PC-3 (cell line): ENCODE measurements around the gene UNC93B1. TPM values are rescaled to one million over a fixed set of nuclear protein-coding genes. Genes with fewer than 3 reads are reported as not detected.

ENCODE experiments used
- ATAC-seq: fragments of 200-7000 bp; cut with Tn5 transposase; 2 replicates; pipeline ENCODE4 v1.9.1; 2020; ENCODE audit warnings: mild to moderate bottlenecking, moderate library complexity
- BruUV-seq: library from RNA; stranded (reverse); fragments of 400-500 nt; replicated peaks from 2 replicates; lab custom pipeline; 2021; lab: Mats Ljungman, UMichigan
- CTCF ChIA-PET: fragments of 300-600 bp; sonication (Branson Sonifier 250); formaldehyde crosslinking; loops from one replicate; lab custom pipeline; 2022; ENCODE audit warnings: antibody characterized with exemption; lab: Charles Lee
- POLR2A ChIA-PET: fragments of 300-600 bp; sonication (Branson Sonifier 250); formaldehyde crosslinking; loops from one replicate; lab custom pipeline; 2022; ENCODE audit warnings: antibody characterized with exemption; ENCODE audit not compliant: unreplicated experiment; lab: Charles Lee
- DNase-seq: peaks from one replicate; pipeline ENCODE4 v3.0.0-alpha.2; 2015
- H2AFZ ChIP-seq: fragments of 300-600 bp; sonication (generic); 2 replicates; pipeline ENCODE4 v1.6.0; 2016; ENCODE audit warnings: antibody characterized with exemption, low read length
- H3F3A ChIP-seq: fragments of 300-600 bp; sonication (generic); one replicate; pipeline ENCODE4 v1.6.0; 2017; ENCODE audit warnings: antibody characterized with exemption, low read length, control low read depth, mild to moderate bottlenecking; ENCODE audit not compliant: unreplicated experiment
- H3K27ac ChIP-seq: fragments of 300-600 bp; sonication (generic); 2 replicates; pipeline ENCODE4 v1.5.1; 2016; ENCODE audit warnings: mild to moderate bottlenecking, low read length
- H3K27me3 ChIP-seq: fragments of 300-600 bp; sonication (generic); 2 replicates; pipeline ENCODE4 v1.6.1; 2016; ENCODE audit warnings: low read length, mixed read lengths
- H3K36me3 ChIP-seq: fragments of 300-600 bp; sonication (generic); 2 replicates; pipeline ENCODE4 v1.6.1; 2016; ENCODE audit warnings: low read depth, mixed run types, low read length, mixed read lengths
- H3K4me1 ChIP-seq: fragments of 300-600 bp; sonication (generic); 2 replicates; pipeline ENCODE4 v1.5.1; 2016; ENCODE audit warnings: low read length; ENCODE audit not compliant: insufficient read depth
- H3K4me2 ChIP-seq: fragments of 300-600 bp; sonication (generic); 2 replicates; pipeline ENCODE4 v1.6.0; 2016; ENCODE audit warnings: low read length
- H3K4me3 ChIP-seq: fragments of 300-600 bp; sonication (generic); 2 replicates; pipeline ENCODE4 v1.5.1; 2016; ENCODE audit warnings: mild to moderate bottlenecking, low read length, mixed read lengths
- H3K79me2 ChIP-seq: fragments of 300-600 bp; sonication (generic); 2 replicates; pipeline ENCODE4 v1.6.1; 2017; ENCODE audit warnings: low read length, mixed read lengths
- H3K9ac ChIP-seq: fragments of 300-600 bp; sonication (generic); 2 replicates; pipeline ENCODE4 v1.6.0; 2016; ENCODE audit warnings: mild to moderate bottlenecking, low read length
- H3K9me2 ChIP-seq: fragments of 300-600 bp; sonication (generic); replicated peaks from 2 replicates; pipeline ENCODE4 v1.6.1; 2016; ENCODE audit warnings: mixed run types, low read length, mixed read lengths
- H3K9me3 ChIP-seq: fragments of 300-600 bp; sonication (generic); 2 replicates; pipeline ENCODE4 v1.6.1; 2016; ENCODE audit warnings: low read length, mixed read lengths
- H4K20me1 ChIP-seq: fragments of 300-600 bp; sonication (generic); 2 replicates; pipeline ENCODE4 v1.6.1; 2016; ENCODE audit warnings: low read length, mixed read lengths
- CTCF ChIP-seq: fragments of 300-600 bp; sonication (generic); conservative IDR thresholded peaks from 2 replicates; pipeline ENCODE4 v1.5.1; 2017; ENCODE audit warnings: antibody characterized with exemption, low read depth, mild to moderate bottlenecking, low read length
- EZH2 ChIP-seq: fragments of 300-600 bp; sonication (generic); IDR thresholded peaks from one replicate; pipeline ENCODE4 v1.6.1; 2017; ENCODE audit warnings: antibody characterized with exemption, mild to moderate bottlenecking, low read length; ENCODE audit not compliant: unreplicated experiment
- EZH2phosphoT487 ChIP-seq: fragments of 300-600 bp; sonication (generic); IDR thresholded peaks from 2 replicates; pipeline ENCODE4 v1.6.1; 2018; ENCODE audit warnings: mild to moderate bottlenecking, antibody characterized with exemption, low read length, borderline replicate concordance
- intact Hi-C: fragments of 100-400 bp; cut with micrococcal nuclease; formaldehyde crosslinking; loops from 2 replicates; pipeline ENCODE4 v1.9.0; 2023
- total RNA-seq: library from RNA; depleted of rRNA; stranded (reverse); fragments of >200 nt; gene quantifications from 2 replicates; pipeline ENCODE4 v1.2.3, GENCODE V29; 2014

Gene UNC93B1
- total RNA-seq, 1 experiment from 2014 or later = 66.8 TPM

DNA sequence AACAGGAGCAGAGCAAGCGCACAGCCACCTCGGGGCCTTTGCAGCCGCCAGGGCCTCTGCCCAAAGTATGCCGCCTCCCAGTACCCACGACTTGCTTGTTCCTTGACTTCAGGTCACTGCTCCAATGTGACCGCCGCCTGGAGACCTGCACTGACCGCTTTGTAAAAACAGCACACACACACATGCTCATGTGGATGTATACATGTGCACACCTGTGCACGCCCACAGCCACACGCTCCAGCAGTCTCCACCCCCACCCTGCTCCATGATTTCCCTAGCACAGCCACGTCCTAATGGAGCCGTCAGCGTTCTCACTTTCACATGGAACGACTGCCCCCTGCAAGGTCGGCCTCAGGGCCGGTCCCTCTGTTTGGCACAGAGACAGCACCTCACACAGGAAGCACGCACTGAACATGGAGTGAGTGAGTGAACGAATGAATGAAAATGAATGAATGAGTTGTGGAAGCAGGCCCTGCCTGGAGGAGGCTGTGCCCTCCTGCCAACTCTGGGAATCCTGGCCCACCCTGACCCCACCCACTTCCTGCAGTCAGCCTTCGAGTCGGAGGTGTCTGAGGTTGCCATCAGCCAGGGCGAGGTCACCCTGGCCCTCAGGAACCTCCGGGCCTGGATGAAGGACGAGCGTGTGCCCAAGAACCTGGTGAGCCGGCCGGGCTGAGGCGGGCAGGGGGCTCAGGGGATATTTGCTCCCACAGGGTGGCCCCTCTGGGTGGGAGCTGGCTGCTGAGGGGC lies 14.3 kb upstream of the UNC93B1 start:
- Histone ChIP-seq H4K20me1 (no peaks in the 10 kb centered on the region), H3K79me2 (no peaks in the 10 kb centered on the region), H3K4me3 (no peak overlapping the region), H3K9me2 (no peaks in the 10 kb centered on the region), H3K27ac (no peak overlapping the region), H2AFZ (no peak overlapping the region), H3K4me2 (no peak overlapping the region), H3K27me3 (no peaks in the 10 kb centered on the region), H3K9ac (no peak overlapping the region), H3K36me3 (no peaks in the 10 kb centered on the region), H3F3A (peaks cover 8% of the 10 kb centered on the region), H3K4me1 (peaks cover 48% of the 10 kb centered on the region), H3K9me3 (no peaks in the 10 kb centered on the region)
- BruUV-seq = no TSS peak
- CTCF ChIA-PET = no interaction called here
- TF ChIP-seq CTCF (no peak), EZH2phosphoT487 (no peak), EZH2 (no peak)
- intact Hi-C loops = loop anchor here (10.0 kb wide), 1 partner anchor 197 kb away; the partner anchor contains the start of gene KMT5B
- no peak for DNase-seq
- ATAC-seq = no peak
- POLR2A ChIA-PET = no interaction called here

DNA sequence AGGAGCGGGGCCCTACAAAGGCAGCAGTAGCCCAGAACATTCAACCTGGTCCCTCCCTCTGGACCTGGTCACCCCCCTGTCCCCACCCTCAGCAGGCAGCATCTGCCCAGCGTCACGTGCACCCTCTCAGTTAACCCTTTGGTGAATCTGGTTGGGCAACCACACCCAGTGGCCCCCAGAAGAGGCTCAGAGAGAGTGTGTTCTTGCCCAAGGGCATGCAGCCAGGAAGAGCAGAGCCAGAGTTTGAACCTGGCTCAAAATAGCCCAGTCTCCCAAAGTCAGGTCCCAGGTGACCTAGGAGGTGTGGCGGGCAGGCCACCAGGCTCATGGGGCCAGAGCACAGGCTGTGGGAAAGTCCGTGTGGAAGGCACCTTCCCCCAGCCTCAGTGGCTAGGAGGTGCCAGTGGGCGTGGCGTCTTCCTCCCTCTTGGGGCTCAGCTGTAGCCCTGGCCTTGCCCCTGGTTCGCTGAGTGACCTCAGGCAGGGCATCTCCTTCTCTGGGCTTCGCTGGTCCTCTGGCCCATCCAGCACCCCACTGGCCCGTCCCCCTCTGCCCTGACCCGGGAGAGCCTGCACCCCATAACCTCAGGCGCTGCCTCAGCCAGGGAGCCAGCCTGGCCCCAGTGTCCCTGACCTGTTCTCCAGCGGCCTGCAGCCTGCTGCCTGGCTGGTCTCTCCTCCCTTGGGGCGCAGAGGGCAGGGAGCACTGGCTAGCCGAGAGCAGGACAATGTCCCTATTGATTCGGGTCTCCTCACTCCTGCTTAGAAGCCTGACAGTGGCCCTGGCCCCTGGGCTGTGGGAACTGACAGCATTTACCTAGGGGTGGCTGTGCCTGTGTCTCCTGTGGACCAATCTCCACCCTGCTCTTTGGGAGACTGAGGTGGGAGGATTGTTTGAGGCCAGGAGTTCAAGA lies 13.3 kb upstream of the UNC93B1 start:
- Histone ChIP-seq H3K4me1 (peaks cover 58% of the 10 kb centered on the region), H3K9me3 (no peaks in the 10 kb centered on the region), H3K27ac (no peak overlapping the region), H3K9ac (no peak overlapping the region), H4K20me1 (no peaks in the 10 kb centered on the region), H3K36me3 (no peaks in the 10 kb centered on the region), H2AFZ (no peak overlapping the region), H3K9me2 (no peaks in the 10 kb centered on the region), H3K4me3 (no peak overlapping the region), H3K79me2 (peaks cover 7% of the 10 kb centered on the region), H3K27me3 (no peaks in the 10 kb centered on the region), H3F3A (peaks cover 8% of the 10 kb centered on the region), H3K4me2 (no peak overlapping the region)
- ChIA-PET POLR2A (no interaction called here), CTCF (no interaction called here)
- BruUV-seq = no TSS peak
- intact Hi-C loops = loop anchor here (10.0 kb wide), 1 partner anchor 198 kb away; the partner anchor contains the start of gene KMT5B
- ATAC-seq (no peak), DNase-seq (no peak)
- TF ChIP-seq EZH2 (no peak), CTCF (no peak), EZH2phosphoT487 (no peak)
